Mucosa of rectum (tissue), 2 donors: ENCODE measurements around the gene OLFM4.
A peak's percentile ranks its signal among the peaks of the same experiment; 100 is the strongest.

ENCODE experiments used
- H3K27ac ChIP-seq, 2 donors: one replicate each; pipeline ENCODE4 v1.7.0; 2013; ENCODE audit warnings: inconsistent platforms in 2 of 2, low read depth in 2 of 2, low read length in 2 of 2
- H3K27me3 ChIP-seq, 2 donors: one replicate each; pipeline ENCODE4 v1.7.0; 2013; ENCODE audit warnings: low read length in 2 of 2; ENCODE audit not compliant: control insufficient read depth in 2 of 2, insufficient read depth in 2 of 2
- H3K36me3 ChIP-seq, 2 donors: one replicate each; pipeline ENCODE4 v1.7.0; 2013; ENCODE audit warnings: low read length in 2 of 2; ENCODE audit not compliant: control insufficient read depth in 2 of 2, insufficient read depth in 2 of 2
- H3K4me1 ChIP-seq, 2 donors: one replicate each; pipeline ENCODE4 v1.7.0; 2013; ENCODE audit warnings: low read length in 2 of 2, mild to moderate bottlenecking in 1 of 2; ENCODE audit not compliant: control insufficient read depth in 2 of 2, insufficient read depth in 2 of 2
- H3K4me3 ChIP-seq, 2 donors: one replicate each; pipeline ENCODE4 v1.7.0; 2013; ENCODE audit warnings: low read length in 2 of 2
- H3K9ac ChIP-seq, 2 donors: one replicate each; pipeline ENCODE4 v1.7.0; 2013; ENCODE audit warnings: low read length in 2 of 2, low read depth in 1 of 2, mild to moderate bottlenecking in 1 of 2
- H3K9me3 ChIP-seq, 2 donors: one replicate each; pipeline ENCODE4 v1.7.0; 2013; ENCODE audit warnings: low read length in 2 of 2; ENCODE audit not compliant: control insufficient read depth in 2 of 2
- donor health status: healthy.
- donor health status: Normal muscosa, but diverticular disease.

Gene OLFM4

DNA sequence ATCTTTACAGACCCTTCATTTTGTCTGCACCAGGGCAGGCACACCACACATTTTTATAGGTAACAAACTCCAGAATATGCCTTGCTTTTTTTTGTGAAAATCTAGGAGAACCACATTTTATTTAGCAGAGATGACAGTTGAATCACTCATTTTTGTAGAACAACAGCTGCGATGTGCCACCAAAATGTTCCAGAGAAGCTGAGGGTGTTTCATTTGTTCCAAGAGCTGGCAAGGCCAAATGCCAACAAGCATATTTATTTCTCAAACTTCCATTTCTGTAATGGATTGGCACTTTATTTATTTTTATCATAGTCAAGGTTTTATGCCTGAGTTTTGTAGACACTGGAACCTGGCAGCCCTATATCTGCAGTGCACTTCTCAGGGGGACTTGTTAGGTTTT is 10.4 kb downstream of the OLFM4 start:
- Histone ChIP-seq H3K9ac (no peak overlapping the region), H3K4me1 (peaks cover 0 to 4% of the 10 kb centered on the region in 2 donors), H3K4me3 (no peak overlapping the region), H3K27me3 (peaks cover 0 to 3% of the 10 kb centered on the region in 2 donors), H3K27ac (no peak overlapping the region), H3K36me3 (no peaks in the 10 kb centered on the region), H3K9me3 (no peaks in the 10 kb centered on the region)

DNA sequence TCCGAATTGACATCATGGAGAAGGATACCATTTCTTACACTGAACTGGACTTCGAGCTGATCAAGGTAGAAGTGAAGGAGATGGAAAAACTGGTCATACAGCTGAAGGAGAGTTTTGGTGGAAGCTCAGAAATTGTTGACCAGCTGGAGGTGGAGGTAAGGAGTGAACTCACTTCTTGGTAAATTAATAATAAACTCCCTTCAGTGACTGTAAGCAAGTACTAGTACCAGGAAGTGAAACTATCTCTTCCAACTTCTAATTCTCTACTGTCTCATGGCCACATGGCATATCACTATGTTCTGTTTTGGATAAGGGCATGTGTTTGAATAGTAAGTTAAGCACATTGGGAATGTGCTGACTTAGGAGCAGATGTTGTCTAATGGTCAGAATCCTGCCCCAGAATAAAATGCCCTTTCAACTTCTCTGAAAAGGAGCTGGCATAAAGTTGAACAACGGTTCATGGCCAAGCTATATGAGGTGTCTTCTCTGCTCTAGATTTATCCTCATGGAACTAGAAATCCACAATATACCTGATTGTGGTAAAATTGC is 13.4 kb downstream of the OLFM4 start:
- Histone ChIP-seq H3K9ac (no peak overlapping the region), H3K4me3 (no peak overlapping the region), H3K4me1 (peaks cover 2 to 6% of the 10 kb centered on the region in 2 donors), H3K36me3 (no peaks in the 10 kb centered on the region), H3K27me3 (peaks cover 0 to 3% of the 10 kb centered on the region in 2 donors), H3K9me3 (no peaks in the 10 kb centered on the region), H3K27ac (no peak overlapping the region)

DNA sequence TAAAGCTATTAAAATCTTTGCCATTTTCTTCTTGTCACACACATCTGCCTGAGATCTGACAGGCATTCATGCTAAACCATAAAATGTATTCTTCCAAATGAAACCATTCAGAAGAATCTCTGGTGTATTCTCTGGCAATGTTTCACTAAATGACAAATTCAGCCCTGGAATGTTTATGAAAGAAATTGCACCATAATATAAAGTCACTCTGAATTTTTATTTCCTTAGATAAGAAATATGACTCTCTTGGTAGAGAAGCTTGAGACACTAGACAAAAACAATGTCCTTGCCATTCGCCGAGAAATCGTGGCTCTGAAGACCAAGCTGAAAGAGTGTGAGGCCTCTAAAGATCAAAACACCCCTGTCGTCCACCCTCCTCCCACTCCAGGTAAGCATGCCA is 14.3 kb downstream of the OLFM4 start:
- H3K4me3 ChIP-seq: no peak overlapping the region
- no peak overlapping the region for H3K9ac ChIP-seq
- H3K9me3 ChIP-seq: no peaks in the 10 kb centered on the region
- H3K36me3 ChIP-seq: no peaks in the 10 kb centered on the region
- H3K27ac ChIP-seq: no peak overlapping the region
- H3K27me3 ChIP-seq: peaks cover 0 to 3% of the 10 kb centered on the region in 2 donors
- H3K4me1 ChIP-seq: peaks cover 2 to 6% of the 10 kb centered on the region in 2 donors

DNA sequence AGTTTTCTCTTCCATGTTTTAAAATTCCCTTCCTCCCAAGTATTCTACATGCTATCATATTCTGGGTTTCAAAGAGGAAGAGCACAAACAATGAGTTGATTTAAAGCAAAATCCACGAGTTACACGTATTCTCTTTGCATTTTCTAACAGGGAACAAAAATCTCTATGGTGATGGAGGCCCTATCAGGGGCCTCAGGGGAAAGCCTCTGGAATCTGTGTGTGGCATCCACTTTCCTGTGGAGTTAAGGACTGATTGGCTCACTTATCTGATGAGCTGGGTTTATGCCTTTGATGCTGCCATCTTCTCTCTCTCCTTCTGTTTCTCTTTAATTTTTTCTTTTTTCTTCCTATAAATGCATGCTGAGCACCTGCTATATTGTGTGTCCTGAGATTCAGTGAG is 14.8 kb downstream of the OLFM4 start:
- peaks cover 0 to 3% of the 10 kb centered on the region in 2 donors for H3K27me3 ChIP-seq
- H3K9ac ChIP-seq: no peak overlapping the region
- H3K4me3 ChIP-seq: peak overlapping the region; percentile 14 to 37
- no peaks in the 10 kb centered on the region for H3K36me3 ChIP-seq
- H3K9me3 ChIP-seq: no peaks in the 10 kb centered on the region
- H3K27ac ChIP-seq: no peak overlapping the region
- peaks cover 2 to 6% of the 10 kb centered on the region in 2 donors for H3K4me1 ChIP-seq

DNA sequence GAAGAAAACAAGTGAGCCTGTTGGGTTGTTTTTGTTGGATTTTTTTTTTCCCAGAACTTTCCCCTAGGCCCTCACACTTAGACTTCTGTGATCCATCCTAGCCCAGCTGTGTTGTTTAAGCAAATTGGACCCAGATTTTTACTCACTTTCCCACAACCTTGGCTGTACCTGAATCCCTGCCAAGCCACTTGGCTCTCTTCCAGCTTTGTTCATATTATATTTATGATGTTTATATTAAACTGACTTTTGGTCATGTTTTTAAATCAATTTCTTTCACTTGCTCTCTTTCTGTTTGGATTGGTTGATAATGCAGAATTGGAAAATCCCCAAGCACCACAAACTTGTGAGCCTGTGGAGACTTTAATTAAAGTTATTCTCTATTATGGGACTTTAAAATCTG is 16.6 kb downstream of the OLFM4 start:
- Histone ChIP-seq H3K27ac (no peak overlapping the region), H3K4me3 (no peak overlapping the region), H3K9me3 (no peaks in the 10 kb centered on the region), H3K36me3 (no peaks in the 10 kb centered on the region), H3K27me3 (peaks cover 0 to 3% of the 10 kb centered on the region in 2 donors), H3K9ac (no peak overlapping the region), H3K4me1 (peaks cover 2 to 6% of the 10 kb centered on the region in 2 donors)

DNA sequence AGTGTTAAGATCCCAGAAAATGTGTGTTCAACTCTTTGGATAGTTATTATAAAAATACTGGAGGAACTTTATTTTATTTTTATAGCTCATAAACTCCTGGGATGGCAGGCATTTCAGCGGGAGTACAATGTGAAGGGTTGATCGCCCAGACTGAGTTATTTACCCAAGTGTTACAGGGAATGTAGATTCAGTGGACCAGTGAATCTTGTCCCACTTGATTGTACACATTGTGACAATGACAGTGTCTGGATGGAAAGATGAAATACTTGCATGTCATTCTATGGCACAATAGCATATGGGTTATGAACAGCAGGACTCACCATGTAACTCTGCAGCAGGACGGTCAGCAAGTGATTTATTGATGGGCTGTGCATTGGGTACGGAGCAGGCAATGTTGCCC is 20.3 kb downstream of the OLFM4 start:
- no peaks in the 10 kb centered on the region for H3K36me3 ChIP-seq
- H3K9me3 ChIP-seq: no peaks in the 10 kb centered on the region
- H3K4me1 ChIP-seq: peaks cover 2 to 3% of the 10 kb centered on the region in 2 donors
- no peaks in the 10 kb centered on the region for H3K27me3 ChIP-seq
- no peak overlapping the region for H3K4me3 ChIP-seq
- no peak overlapping the region for H3K9ac ChIP-seq
- H3K27ac ChIP-seq: no peak overlapping the region

DNA sequence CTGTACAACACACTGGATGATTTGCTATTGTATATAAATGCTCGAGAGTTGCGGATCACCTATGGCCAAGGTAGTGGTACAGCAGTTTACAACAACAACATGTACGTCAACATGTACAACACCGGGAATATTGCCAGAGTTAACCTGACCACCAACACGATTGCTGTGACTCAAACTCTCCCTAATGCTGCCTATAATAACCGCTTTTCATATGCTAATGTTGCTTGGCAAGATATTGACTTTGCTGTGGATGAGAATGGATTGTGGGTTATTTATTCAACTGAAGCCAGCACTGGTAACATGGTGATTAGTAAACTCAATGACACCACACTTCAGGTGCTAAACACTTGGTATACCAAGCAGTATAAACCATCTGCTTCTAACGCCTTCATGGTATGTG is 21.5 kb downstream of the OLFM4 start:
- H3K9me3 ChIP-seq: no peaks in the 10 kb centered on the region
- H3K27me3 ChIP-seq: no peaks in the 10 kb centered on the region
- no peaks in the 10 kb centered on the region for H3K36me3 ChIP-seq
- H3K4me3 ChIP-seq: no peak overlapping the region
- no peak overlapping the region for H3K27ac ChIP-seq
- H3K9ac ChIP-seq: no peak overlapping the region
- peaks cover 0 to 2% of the 10 kb centered on the region in 2 donors for H3K4me1 ChIP-seq

DNA sequence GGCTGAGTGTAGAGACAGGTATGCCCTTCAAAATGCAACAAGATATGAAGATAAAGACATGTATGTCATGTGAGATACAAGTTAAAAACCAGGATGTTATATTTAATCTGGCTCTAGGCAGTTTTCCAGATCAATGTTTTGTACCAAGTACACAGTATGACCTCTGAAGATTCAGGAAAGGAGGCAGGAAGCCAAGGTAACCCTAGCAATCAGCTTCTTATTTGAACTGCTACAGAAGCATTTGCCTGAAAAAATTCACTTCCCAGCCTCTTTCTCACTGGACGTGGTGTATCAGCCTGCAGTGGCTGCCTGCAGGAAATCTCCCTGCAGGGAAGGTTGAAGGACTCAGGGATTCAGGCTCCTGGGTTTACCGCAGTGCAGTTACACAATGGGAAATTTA is 24.1 kb downstream of the OLFM4 start:
- Histone ChIP-seq H3K9ac (no peak overlapping the region), H3K27ac (no peak overlapping the region), H3K27me3 (no peaks in the 10 kb centered on the region), H3K4me1 (no peaks in the 10 kb centered on the region), H3K4me3 (no peak overlapping the region), H3K9me3 (no peaks in the 10 kb centered on the region), H3K36me3 (no peaks in the 10 kb centered on the region)

DNA sequence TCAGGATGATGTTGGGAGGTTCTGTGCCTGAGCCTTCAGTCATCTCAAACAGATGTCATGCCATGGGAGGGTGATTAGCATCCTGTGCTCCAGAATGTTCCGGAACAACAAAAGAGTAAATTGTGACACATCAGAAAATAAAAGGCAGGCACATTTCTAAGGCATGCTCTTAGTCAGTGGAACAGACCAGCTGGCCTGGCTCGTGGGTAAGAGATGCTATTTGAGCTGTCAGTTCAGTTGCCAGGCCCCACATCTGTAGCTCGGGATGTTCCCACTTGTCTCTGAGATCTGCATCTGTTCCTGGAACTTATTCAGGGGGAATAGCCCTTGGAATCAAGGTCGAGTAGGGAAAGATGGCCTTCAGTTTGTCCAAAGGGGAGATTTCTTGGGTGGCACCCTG is 26.0 kb downstream of the OLFM4 start:
- no peak overlapping the region for H3K27ac ChIP-seq
- no peaks in the 10 kb centered on the region for H3K27me3 ChIP-seq
- H3K36me3 ChIP-seq: no peaks in the 10 kb centered on the region
- no peaks in the 10 kb centered on the region for H3K4me1 ChIP-seq
- H3K4me3 ChIP-seq: no peak overlapping the region
- no peak overlapping the region for H3K9ac ChIP-seq
- H3K9me3 ChIP-seq: no peaks in the 10 kb centered on the region

DNA sequence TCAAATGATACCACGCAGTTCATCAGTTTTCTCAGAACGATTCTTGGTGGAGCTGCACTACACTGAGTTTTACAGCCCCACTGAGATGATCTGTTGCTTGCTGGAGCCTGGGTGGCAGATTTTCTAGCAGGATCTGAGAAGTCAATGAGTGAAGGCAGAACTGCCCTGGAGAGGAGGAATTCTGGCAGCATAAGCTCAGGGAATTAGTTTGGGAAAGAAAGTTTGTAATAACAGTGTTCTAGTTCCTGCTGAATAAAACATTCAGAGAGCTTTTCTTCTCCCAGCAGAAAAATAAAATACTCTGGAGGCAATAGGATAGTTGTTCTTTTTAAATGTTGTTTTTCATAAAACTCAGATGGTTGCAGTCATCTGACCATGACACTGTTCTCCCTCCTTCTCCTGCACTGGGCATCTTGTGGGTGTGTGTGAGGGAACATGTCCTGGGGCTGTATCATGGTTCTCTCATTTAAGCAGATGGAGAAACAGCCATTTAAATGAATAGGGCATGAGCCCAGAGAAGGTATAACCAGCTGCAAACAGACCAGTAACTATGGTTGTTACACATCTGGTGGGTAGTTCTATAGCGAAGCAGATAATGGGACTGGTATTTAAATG is 29.6 kb downstream of the OLFM4 start:
- Histone ChIP-seq H3K4me3 (no peak overlapping the region), H3K9ac (no peak overlapping the region), H3K36me3 (no peaks in the 10 kb centered on the region), H3K4me1 (peaks cover 0 to 2% of the 10 kb centered on the region in 2 donors), H3K9me3 (no peaks in the 10 kb centered on the region), H3K27me3 (no peaks in the 10 kb centered on the region), H3K27ac (no peak overlapping the region)
